MM.1S (cell line): ENCODE results near the gene PDE10A.

ENCODE experiments used
- DNase-seq: peaks from one replicate; pipeline ENCODE4 v3.0.0-alpha.2; 2015
- H2AFZ ChIP-seq: fragments of 300-600 bp; sonication (generic); 2 replicates; pipeline ENCODE4 v1.6.0; 2016; ENCODE audit warnings: antibody characterized with exemption, low read length
- H3F3A ChIP-seq: fragments of 300-600 bp; sonication (generic); 2 replicates; pipeline ENCODE4 v1.6.1; 2016; ENCODE audit warnings: mild to moderate bottlenecking, antibody characterized with exemption, low read length, moderate library complexity, mixed read lengths; ENCODE audit not compliant: insufficient read depth
- H3K27ac ChIP-seq: fragments of 300-600 bp; sonication (generic); 2 replicates; pipeline ENCODE4 v1.5.1; 2016; ENCODE audit warnings: mild to moderate bottlenecking, low read length
- H3K27me3 ChIP-seq: fragments of 300-600 bp; sonication (generic); replicated peaks from 2 replicates; pipeline ENCODE4 v1.6.0; 2016; ENCODE audit warnings: low read length; ENCODE audit not compliant: insufficient read depth
- H3K36me3 ChIP-seq: fragments of 300-600 bp; sonication (generic); replicated peaks from 2 replicates; pipeline ENCODE4 v1.6.1; 2016; ENCODE audit warnings: mild to moderate bottlenecking, low read length, mixed read lengths; ENCODE audit not compliant: insufficient read depth
- H3K4me1 ChIP-seq: fragments of 300-600 bp; sonication (generic); 2 replicates; pipeline ENCODE4 v1.6.1; 2016; ENCODE audit warnings: low read length, mixed read lengths
- H3K4me2 ChIP-seq: fragments of 300-600 bp; sonication (generic); 2 replicates; pipeline ENCODE4 v1.6.0; 2016; ENCODE audit warnings: low read depth, low read length
- H3K4me3 ChIP-seq: fragments of 300-600 bp; sonication (generic); 2 replicates; pipeline ENCODE4 v1.5.1; 2016; ENCODE audit warnings: low read length, mixed read lengths
- H3K79me2 ChIP-seq: fragments of 300-600 bp; sonication (generic); 2 replicates; pipeline ENCODE4 v1.6.1; 2016; ENCODE audit warnings: mixed run types, low read length, mixed read lengths
- H3K9ac ChIP-seq: fragments of 300-600 bp; sonication (generic); 2 replicates; pipeline ENCODE4 v1.6.1; 2016; ENCODE audit warnings: low read length, mixed read lengths
- H3K9me2 ChIP-seq: fragments of 300-600 bp; sonication (generic); replicated peaks from 2 replicates; pipeline ENCODE4 v1.6.1; 2016; ENCODE audit warnings: mild to moderate bottlenecking, low read length, mixed read lengths; ENCODE audit not compliant: insufficient read depth
- H3K9me3 ChIP-seq: fragments of 300-600 bp; sonication (generic); replicated peaks from 2 replicates; pipeline ENCODE4 v1.6.1; 2016; ENCODE audit warnings: mild to moderate bottlenecking, low read length, mixed read lengths; ENCODE audit not compliant: insufficient read depth
- H4K20me1 ChIP-seq: fragments of 300-600 bp; sonication (generic); 2 replicates; pipeline ENCODE4 v1.6.1; 2016; ENCODE audit warnings: mild to moderate bottlenecking, low read length, moderate library complexity, mixed read lengths; ENCODE audit not compliant: insufficient read depth
- EZH2 ChIP-seq: fragments of 300-600 bp; sonication (generic); optimal IDR thresholded peaks from 2 replicates; pipeline ENCODE3; 2017; ENCODE audit warnings: low read depth, mild to moderate bottlenecking, antibody characterized with exemption, low read length, mixed read lengths
- EZH2phosphoT487 ChIP-seq: fragments of 300-600 bp; sonication (generic); IDR thresholded peaks from 2 replicates; pipeline ENCODE4 v1.6.1; 2018; ENCODE audit warnings: antibody characterized with exemption, low read length
- TF ChIP-seq, protein P1 (sequence below): fragments of 300-600 bp; sonication (generic); IDR thresholded peaks from 2 replicates; pipeline ENCODE4 v1.5.1; 2016; ENCODE audit warnings: antibody characterized with exemption, low read length, mixed read lengths

Gene PDE10A

DNA sequence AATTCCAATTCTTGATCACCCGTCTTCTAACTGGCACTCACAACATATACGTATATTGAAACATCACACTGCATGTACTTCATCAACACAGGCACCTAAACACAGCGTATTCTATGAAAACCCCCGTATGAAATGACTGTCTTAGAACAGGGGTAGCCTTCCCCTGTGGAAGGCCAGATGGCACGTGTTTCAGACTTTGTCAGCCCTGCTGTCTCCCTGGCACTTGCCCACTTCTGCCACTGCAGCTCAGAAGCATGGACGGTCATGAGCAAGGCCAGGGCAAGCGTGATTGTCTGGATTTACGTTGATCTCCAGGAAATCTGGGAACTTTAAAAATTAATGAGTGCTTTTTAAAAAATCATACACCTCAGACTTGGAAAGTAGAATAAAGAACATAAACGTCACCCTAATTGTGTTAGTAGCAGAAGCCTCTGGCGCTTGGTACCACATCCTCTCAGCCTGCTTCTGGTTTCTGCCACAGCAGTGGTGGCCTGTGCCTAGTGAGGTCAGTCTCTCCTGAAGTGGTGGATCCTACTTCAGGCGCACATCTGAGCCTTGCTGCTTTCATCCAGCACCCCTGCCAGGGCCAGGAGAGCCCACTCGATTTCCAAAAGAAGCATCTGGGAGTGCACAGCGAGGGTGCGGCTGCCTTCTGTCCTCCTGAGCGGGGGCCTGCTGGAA is 18.3 kb downstream of the PDE10A start:
- TF ChIP-seq EZH2 (no peak), EZH2phosphoT487 (no peak)
- TF ChIP-seq, protein P1, sequence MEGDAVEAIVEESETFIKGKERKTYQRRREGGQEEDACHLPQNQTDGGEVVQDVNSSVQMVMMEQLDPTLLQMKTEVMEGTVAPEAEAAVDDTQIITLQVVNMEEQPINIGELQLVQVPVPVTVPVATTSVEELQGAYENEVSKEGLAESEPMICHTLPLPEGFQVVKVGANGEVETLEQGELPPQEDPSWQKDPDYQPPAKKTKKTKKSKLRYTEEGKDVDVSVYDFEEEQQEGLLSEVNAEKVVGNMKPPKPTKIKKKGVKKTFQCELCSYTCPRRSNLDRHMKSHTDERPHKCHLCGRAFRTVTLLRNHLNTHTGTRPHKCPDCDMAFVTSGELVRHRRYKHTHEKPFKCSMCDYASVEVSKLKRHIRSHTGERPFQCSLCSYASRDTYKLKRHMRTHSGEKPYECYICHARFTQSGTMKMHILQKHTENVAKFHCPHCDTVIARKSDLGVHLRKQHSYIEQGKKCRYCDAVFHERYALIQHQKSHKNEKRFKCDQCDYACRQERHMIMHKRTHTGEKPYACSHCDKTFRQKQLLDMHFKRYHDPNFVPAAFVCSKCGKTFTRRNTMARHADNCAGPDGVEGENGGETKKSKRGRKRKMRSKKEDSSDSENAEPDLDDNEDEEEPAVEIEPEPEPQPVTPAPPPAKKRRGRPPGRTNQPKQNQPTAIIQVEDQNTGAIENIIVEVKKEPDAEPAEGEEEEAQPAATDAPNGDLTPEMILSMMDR = no peak
- Histone ChIP-seq H3K9me3 (no peaks in the 10 kb centered on the region), H3K4me3 (no peak overlapping the region), H3K36me3 (no peaks in the 10 kb centered on the region), H2AFZ (no peak overlapping the region), H4K20me1 (no peaks in the 10 kb centered on the region), H3F3A (no peaks in the 10 kb centered on the region), H3K4me1 (no peaks in the 10 kb centered on the region), H3K79me2 (no peaks in the 10 kb centered on the region), H3K4me2 (no peak overlapping the region), H3K9ac (no peak overlapping the region), H3K27me3 (no peaks in the 10 kb centered on the region), H3K9me2 (no peaks in the 10 kb centered on the region), H3K27ac (no peak overlapping the region)
- no peak for DNase-seq

DNA sequence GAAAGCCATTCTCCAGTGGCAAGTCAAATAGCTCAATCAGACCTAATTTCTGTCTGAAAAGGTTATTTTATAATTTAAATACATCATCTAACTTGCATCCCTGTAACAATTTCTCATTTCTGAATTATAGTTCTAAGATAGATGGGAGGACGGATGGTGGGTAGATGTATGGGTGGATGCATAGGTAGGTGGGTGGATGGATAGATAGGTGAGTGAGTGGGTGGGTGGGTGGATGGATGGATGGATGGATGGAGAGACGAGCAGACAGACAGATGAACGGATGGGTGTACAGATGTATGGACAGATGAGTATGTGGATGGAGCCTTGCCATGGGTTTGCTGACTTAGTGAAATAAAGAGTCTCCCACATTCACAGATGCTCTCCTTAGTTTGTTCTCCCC is 20.0 kb downstream of the PDE10A start:
- Histone ChIP-seq H3K27me3 (no peaks in the 10 kb centered on the region), H3K9me2 (no peaks in the 10 kb centered on the region), H3K27ac (no peak overlapping the region), H3K4me2 (no peak overlapping the region), H4K20me1 (no peaks in the 10 kb centered on the region), H3K9ac (no peak overlapping the region), H3K79me2 (no peaks in the 10 kb centered on the region), H3F3A (no peaks in the 10 kb centered on the region), H3K4me3 (no peak overlapping the region), H3K9me3 (no peaks in the 10 kb centered on the region), H3K36me3 (no peaks in the 10 kb centered on the region), H2AFZ (no peak overlapping the region), H3K4me1 (no peaks in the 10 kb centered on the region)
- TF ChIP-seq, protein P1 = no peak
- TF ChIP-seq EZH2 (no peak), EZH2phosphoT487 (no peak)
- no peak for DNase-seq

DNA sequence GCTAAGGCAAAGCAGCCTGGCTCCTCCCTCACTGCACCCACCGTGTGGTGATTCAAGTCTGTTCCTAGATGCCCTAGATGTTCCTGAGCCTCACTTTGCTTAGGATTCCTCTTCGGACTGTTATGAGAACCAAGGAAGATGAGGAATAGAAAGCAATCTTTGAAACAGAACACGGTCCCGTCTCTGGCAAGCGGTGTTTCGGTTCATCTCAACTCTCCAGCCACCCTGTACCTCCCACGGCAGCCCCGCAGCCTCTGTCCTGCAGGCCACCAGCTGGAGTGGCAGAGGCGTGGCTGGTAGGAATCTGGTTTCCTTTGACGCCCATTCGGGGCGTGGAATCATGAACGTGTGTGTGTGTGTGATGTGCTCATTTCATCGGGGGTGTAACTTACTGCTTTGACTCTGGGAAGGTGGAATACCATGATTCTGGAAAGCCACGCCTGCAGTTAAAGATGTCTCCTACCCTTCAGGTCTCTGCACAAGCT is 21.3 kb downstream of the PDE10A start:
- H3F3A ChIP-seq = no peaks in the 10 kb centered on the region
- H3K4me1 ChIP-seq = no peaks in the 10 kb centered on the region
- DNase-seq = no peak
- H4K20me1 ChIP-seq = no peaks in the 10 kb centered on the region
- no peaks in the 10 kb centered on the region for H3K79me2 ChIP-seq
- H3K27me3 ChIP-seq = no peaks in the 10 kb centered on the region
- TF ChIP-seq EZH2phosphoT487 = no peak
- no peak for TF ChIP-seq EZH2
- TF ChIP-seq, protein P1 = no peak
- no peaks in the 10 kb centered on the region for H3K9me2 ChIP-seq
- no peak overlapping the region for H3K4me3 ChIP-seq
- H3K9ac ChIP-seq = no peak overlapping the region
- no peaks in the 10 kb centered on the region for H3K9me3 ChIP-seq
- no peak overlapping the region for H3K4me2 ChIP-seq
- no peaks in the 10 kb centered on the region for H3K36me3 ChIP-seq
- no peak overlapping the region for H2AFZ ChIP-seq
- H3K27ac ChIP-seq = no peak overlapping the region
